ENCODE measurements around the gene HDAC4. TPM values are rescaled to one million over a fixed set of nuclear protein-coding genes. Genes with fewer than 3 reads are reported as not detected.

HDAC4 gene
- total and polyA plus RNA-seq, 2 experiments from 2014 or later = 8.1 to 41.8 TPM

GRCh38 chr2:239423551-239423950 is 22.7 kb upstream of the HDAC4 start:
- Histone ChIP-seq H2AFZ (no peak overlapping the region), H3K4me3 (no peak overlapping the region), H3F3A (replicated peaks; ENCODE audit: low read depth) (no peaks in the 10 kb centered on the region), H3K27ac (ENCODE audit: low read depth) (no peak overlapping the region), H3K79me2 (replicated peaks; ENCODE audit: insufficient read depth) (no peaks in the 10 kb centered on the region), H4K20me1 (replicated peaks; ENCODE audit: insufficient read depth) (no peaks in the 10 kb centered on the region), H3K4me1 (ENCODE audit: insufficient read depth) (no peaks in the 10 kb centered on the region), H3K4me2 (no peak overlapping the region), H3K9me2 (ENCODE audit: insufficient read depth) (no peaks in the 10 kb centered on the region), H3K27me3 (ENCODE audit: insufficient read depth) (no peaks in the 10 kb centered on the region), H3K36me3 (ENCODE audit: insufficient read depth) (no peaks in the 10 kb centered on the region)
- Mint-ChIP-seq H3K4me1 (no peaks in the 10 kb centered on the region; the same call in 2 of the 3 replicates), H3K27ac (no peak overlapping the region), H3K27me3 (ENCODE audit: insufficient read depth, low read depth, poor library complexity) (no peaks in the 10 kb centered on the region), H3K36me3 (ENCODE audit: low read depth) (no peaks in the 10 kb centered on the region), H3K4me3 (no peak overlapping the region), H3K9me3 (no peaks in the 10 kb centered on the region)
- ATAC-seq = no peak
- no peak for DNase-seq (ENCODE audit: low spot score)
- TF ChIP-seq CREB1 (CRISPR knock-in tag; IDR thresholded peaks at IDR 0.05; ENCODE audit: low read depth) (no peak), NANOG (IDR thresholded peaks at IDR 0.05; ENCODE audit: borderline replicate concordance) (no peak), ZNF331 (CRISPR knock-in tag; IDR thresholded peaks at IDR 0.05; ENCODE audit: low read depth) (no peak), REST (IDR thresholded peaks at IDR 0.05; ENCODE audit: unreplicated experiment) (no peak), ETS1 (IDR thresholded peaks at IDR 0.05) (no peak), POLR2AphosphoS5 (IDR thresholded peaks at IDR 0.05; ENCODE audit: low read depth) (no peak), STAT1 (IDR thresholded peaks at IDR 0.05; ENCODE audit: unreplicated experiment) (no peak), CTCF (conservative IDR thresholded peaks at IDR 0.05; ENCODE audit: low read depth in 2 of 2) (no peak)

GRCh38 chr2:239421851-239422250 is 21.0 kb upstream of the HDAC4 start:
- no peaks in the 10 kb centered on the region; the same call in 2 of the 3 replicates for H3K4me1 Mint-ChIP-seq
- DNase-seq (ENCODE audit: low spot score) (no peak), ATAC-seq (no peak)
- no peaks in the 10 kb centered on the region for H3K4me1 ChIP-seq (ENCODE audit: insufficient read depth)
- no peak overlapping the region for H3K27ac ChIP-seq (ENCODE audit: low read depth)
- H2AFZ ChIP-seq = no peak overlapping the region
- H3K4me3 Mint-ChIP-seq = no peak overlapping the region
- H4K20me1 ChIP-seq (replicated peaks; ENCODE audit: insufficient read depth) = no peaks in the 10 kb centered on the region
- H3K79me2 ChIP-seq (replicated peaks; ENCODE audit: insufficient read depth) = no peaks in the 10 kb centered on the region
- no peaks in the 10 kb centered on the region for H3F3A ChIP-seq (replicated peaks; ENCODE audit: low read depth)
- no peaks in the 10 kb centered on the region for H3K9me2 ChIP-seq (ENCODE audit: insufficient read depth)
- no peaks in the 10 kb centered on the region for H3K27me3 ChIP-seq (ENCODE audit: insufficient read depth)
- H3K36me3 ChIP-seq (ENCODE audit: insufficient read depth) = no peaks in the 10 kb centered on the region
- H3K4me2 ChIP-seq = no peak overlapping the region
- no peaks in the 10 kb centered on the region for H3K36me3 Mint-ChIP-seq (ENCODE audit: low read depth)
- no peak overlapping the region for H3K27ac Mint-ChIP-seq
- no peaks in the 10 kb centered on the region for H3K9me3 Mint-ChIP-seq
- H3K27me3 Mint-ChIP-seq (ENCODE audit: insufficient read depth, low read depth, poor library complexity) = no peaks in the 10 kb centered on the region
- H3K4me3 ChIP-seq = no peak overlapping the region
- no peak for TF ChIP-seq ZNF114 (CRISPR knock-in tag; IDR thresholded peaks at IDR 0.05)
- no peak for TF ChIP-seq POLR2AphosphoS5 (IDR thresholded peaks at IDR 0.05; ENCODE audit: low read depth)
- no peak for TF ChIP-seq ETS1 (IDR thresholded peaks at IDR 0.05)
- no peak for TF ChIP-seq EZH2 (IDR thresholded peaks at IDR 0.05; ENCODE audit: low read depth, unreplicated experiment)
- no peak for TF ChIP-seq ZNF331 (CRISPR knock-in tag; IDR thresholded peaks at IDR 0.05; ENCODE audit: low read depth)
- no peak for TF ChIP-seq NANOG (IDR thresholded peaks at IDR 0.05; ENCODE audit: borderline replicate concordance)
- TF ChIP-seq JUNB (IDR thresholded peaks at IDR 0.05; ENCODE audit: unreplicated experiment) = no peak
- TF ChIP-seq EZH2phosphoT487 (IDR thresholded peaks at IDR 0.05; ENCODE audit: unreplicated experiment) = no peak
- TF ChIP-seq REST (IDR thresholded peaks at IDR 0.05; ENCODE audit: unreplicated experiment) = no peak

All from GM23338 (cell line).